Activated CD8-positive, alpha-beta memory T cell treated with anti-CD3 and anti-CD28 coated beads for 1 hour (primary cell): ENCODE results near the gene RADIL.
"Not testable (repeated sequence)": the region's sequence is repeated elsewhere in the genome, so short reads cannot be mapped to it uniquely, and the experiment has no call there.

Experiments
- DNase-seq, 2 donors: peaks; one replicate each; pipeline ENCODE4 v3.0.0-alpha.2; 2020; ENCODE audit warnings: low read depth in 1 of 2; ENCODE audit errors: extremely low read depth in 1 of 2

The RADIL gene

GRCh38 chr7:4815609-4816418, 67.7 kb downstream of the RADIL start:
- DNase-seq = no peak

GRCh38 chr7:4815121-4815520, 68.4 kb downstream of the RADIL start:
- no peak for DNase-seq

DNA sequence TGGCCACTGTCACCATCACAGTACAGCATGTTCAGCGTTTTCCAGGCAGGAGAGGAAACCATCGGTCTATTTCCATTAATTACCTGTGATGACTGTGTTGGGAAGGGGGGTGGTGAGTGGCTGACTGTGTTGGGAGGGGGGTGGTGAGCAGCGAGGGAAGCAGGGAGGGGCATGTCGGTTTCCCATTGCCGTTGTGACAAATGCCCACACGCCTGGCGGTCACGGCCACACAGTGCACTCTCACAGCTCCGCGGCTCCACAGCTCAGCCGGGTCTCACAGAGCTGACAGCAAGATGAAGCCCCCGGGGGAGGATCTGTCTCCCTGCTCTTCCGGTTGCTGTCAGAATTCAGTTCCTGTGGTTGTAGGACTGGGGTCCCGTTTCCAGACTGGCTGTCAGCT, 69.1 kb downstream of the RADIL start:
- DNase-seq = no peak

DNA sequence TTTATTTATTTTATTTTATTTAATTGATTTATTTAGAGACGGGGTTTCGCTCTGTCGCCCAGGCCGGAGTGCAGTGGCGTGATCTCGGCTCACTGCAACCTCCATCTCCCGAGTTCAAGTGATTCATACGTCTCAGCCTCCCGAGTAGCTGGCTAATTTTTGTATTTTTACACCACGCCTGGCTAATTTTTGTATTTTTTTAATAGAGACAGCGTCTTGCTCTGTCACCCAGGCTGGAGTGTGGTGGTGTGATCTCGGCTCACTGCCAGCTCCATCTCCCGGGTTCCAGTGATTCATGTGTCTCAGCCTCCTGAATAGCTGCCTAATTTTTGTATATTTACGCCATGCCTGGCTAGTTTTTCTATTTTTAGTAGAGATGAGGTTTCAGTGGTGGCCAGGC, 73.8 kb downstream of the RADIL start:
- DNase-seq = no peak

DNA sequence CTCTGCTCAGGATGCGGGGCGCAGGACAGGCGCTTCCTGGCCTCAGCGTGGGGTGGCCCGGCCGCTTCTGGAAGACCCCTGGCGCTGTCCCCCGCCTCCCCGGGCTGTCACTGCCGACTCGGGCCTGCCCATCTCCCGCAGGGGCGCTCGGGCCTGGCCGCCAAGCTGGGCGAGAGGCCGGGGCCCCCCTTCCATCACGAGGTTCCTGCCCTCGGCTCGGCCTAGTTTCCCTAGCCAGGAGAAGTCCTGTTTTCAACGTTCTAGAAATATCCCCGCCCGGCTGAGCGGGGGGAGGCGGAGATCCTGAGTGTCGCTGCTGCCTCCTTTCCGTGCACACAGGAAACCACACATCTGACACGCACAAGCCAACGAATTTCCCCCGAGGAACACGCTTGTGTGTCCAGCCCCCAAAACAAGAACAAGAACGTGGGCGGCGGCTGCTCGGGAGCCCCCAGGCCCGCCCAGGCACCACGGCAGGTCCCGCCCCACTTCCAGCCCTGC, 74.4 kb downstream of the RADIL start:
- no peak for DNase-seq

- DNase-seq = no peak
Observed at GRCh38 chr7:4808565-4808964, 75.0 kb downstream of the RADIL start.

DNA sequence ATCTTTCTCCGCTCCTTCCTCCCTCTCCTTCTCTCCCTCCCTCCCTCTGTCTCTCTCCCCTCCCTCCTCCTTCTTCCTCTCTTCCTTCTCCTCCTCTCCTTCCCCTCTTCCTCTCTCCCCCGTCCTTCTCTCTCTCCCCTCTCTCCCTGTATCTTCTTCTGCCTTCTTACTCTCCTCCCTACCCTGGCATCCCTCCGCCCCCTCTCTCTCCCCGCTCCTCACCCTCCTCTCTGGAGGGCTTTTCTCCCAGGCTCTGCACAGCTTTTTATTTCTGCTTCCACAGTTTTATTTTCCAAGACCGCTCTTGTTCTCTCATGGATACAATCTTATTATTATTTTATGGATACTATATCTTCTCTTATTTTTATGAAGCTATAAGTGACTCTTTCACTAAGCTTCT, 75.5 kb downstream of the RADIL start:
- no peak for DNase-seq

- DNase-seq = no peak
Observed at GRCh38 chr7:4807598-4808016, 75.9 kb downstream of the RADIL start.

DNA sequence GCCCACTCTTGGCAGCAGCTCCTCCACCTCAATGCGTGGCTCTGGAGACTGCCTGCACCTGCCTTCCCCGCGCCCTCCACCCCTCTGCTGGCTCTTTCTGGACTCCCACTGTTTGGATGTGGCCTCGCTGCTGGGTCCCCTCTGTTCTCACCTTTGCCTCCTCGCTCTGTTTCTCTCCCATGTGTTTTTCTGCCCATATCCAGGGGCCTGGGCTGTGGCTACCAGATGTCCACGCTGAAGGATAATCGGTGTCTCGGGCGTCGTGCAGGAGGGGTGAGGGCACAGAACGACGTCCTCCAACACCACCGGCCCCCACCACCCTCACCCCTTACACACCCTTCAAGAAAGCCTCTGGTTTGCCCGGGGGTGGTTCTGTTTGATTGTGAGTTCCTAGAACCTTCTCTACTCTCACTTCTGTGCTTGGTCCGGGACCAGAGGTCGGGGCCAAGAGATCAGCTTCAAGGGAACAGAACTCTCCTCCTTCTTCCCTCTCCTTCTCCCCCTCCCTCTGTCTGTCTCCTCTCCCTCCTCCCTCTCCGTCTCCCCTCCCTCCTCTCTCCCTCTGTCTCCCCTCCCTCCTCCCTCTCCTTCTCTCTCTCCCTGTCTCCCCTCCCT, 76.4 kb downstream of the RADIL start:
- no peak for DNase-seq

DNA sequence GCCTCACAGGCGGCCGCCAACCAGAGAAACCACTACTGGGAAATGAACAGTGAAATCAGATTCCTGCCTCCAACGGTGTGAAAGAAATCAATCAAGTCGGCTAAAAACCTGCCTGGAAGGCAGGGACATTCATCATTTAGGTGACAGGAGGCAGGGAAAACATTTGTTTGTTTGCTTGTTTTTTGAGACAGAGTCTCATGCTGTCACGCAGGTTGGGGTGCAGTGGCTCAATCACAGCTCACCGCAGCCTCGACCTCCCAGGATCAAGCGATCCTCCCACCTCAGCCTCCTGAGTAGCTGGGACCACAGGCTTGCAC, 77.6 kb downstream of the RADIL start:
- DNase-seq = no peak

GRCh38 chr7:4805110-4805983, 78.2 kb downstream of the RADIL start:
- no peak for DNase-seq

DNA sequence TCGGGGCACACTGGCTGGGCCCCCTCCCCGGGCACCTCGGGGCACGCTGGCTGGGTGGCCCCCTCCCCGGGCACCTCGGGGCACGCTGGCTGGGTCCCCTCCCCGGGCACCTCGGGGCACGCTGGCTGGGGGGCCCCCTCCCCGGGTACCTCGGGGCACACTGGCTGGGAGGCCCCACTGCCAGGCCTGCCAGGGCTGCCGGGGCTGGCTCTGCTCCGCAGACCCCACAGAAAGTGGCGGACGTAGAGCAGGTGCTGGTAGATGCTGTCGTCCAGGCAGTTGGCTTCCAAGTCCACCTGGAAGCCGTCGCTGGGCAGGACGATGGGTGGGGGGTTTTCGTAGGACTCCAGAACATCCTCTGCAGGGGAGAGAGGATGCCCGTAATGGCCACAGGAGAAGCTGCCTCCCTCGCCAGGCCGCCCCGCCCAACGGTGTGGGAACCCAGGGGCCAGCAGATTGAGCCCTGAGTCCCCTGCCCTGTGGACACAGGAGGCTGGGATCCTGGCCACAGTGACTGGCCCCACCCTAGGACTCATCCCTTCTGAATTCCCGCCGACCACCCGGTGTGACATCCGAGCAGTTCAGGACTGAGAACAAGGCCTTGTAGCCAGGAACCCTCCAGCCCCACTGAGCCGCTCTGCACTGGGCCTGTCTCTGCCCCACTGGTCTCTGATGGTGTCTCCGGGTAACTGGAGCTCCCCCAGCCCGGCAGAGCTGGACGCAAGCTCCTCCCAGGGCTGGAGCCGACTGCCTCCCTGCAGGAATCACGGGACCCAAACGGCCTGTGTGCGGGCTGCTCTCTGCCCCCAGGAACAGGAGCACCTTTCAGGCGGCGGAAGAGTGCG, 79.9 kb downstream of the RADIL start:
- no peak for DNase-seq

DNA sequence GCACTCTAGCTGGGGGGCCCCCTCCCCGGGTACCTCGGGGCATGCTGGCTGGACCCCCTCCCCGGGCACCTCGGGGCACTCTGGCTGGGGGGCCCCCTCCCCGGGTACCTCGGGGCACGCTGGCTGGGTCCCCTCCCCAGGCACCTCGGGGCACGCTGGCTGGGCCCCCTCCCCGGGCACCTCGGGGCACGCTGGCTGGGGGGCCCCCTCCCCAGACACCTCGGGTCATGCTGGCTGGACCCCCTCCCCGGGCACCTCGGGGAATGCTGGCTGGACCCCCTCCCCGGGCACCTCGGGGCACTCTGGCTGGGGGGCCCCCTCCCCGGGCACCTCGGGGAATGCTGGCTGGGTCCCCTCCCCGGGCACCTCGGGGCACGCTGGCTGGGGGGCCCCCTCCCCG, 80.9 kb downstream of the RADIL start:
- DNase-seq = not testable (repeated sequence)

- DNase-seq = no peak
Observed at GRCh38 chr7:4801839-4802231, 81.7 kb downstream of the RADIL start.

DNA sequence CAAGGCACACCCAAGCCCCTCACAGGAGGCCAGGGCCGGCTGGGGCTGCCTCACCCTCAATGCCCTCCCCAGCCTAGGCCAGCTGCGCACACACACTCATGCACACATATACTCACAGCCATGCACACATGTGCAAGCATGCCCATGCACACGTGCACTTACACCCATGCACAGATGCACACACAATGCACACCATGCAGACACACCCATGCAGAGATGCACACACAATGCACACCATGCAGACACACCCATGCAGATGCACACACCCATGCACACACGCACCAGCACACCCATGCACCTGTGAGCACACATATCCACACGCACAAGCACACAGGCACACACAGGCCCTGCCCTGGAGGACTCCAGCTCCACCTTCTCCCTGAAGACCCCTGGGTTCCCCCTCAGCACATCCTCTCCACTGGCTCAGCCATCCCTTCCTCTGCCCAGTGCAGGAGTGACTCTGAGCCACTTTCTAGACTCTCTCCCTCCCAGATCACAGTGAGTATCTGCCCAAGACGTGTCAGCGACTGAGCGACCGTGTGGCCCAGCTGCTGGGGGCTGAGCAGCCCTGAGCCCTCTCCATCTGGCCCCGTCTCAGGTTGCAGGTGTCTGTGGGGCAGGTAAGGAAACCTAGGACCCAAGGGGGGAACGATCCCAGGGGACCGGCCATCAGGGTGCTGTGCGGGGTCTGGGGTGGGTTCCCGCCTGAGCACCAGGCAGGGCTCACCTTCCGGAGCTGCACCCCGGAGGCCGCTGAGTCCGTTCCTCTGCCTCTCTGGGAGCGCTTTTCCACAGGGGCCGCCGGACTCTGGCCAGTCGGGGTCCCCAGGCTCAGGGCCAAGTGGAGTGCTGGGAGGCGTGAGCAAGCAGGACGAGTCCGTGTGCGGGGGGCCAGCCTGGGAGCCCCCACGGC, 82.3 kb downstream of the RADIL start:
- no peak for DNase-seq

- no peak for DNase-seq
Observed at GRCh38 chr7:4800487-4800886, 83.0 kb downstream of the RADIL start.

DNA sequence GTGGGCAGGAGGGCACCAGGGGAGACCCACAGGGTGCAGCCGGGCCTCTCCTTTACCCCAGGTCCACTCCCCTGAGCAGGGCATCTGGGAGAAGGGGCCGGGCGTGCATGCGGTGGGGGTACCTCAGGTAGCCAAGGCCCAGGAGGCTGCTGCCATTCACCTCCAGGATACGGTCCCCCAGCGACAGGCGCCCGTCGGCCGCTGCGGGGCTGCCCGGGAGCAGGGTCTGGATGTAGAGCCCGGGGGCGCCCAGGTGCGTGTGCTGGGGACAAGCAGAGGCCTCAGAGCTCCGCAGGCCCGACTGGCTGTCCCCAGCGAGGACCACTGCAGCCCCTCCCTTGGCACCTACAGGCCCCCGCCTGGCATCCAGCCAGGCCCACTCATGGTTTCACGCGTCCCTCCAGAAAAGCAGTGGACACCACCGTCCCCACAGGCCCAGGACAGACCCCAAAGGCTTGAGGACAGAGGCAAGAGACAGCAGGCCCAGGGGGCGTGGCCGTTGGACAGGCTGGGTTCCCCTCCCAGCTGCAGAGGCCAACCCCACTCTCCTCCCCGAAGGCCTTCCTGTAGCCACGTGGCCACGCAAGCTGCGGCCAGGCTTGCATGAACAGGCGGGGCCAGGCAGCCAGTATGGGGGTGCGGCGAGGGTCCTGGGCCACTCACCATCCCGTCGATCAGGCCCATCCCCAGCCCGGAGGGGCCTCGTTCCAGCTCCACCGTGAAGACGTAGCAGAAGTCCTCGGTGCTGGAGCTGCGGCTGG, 83.8 kb downstream of the RADIL start:
- no peak for DNase-seq

- no peak for DNase-seq
Observed at GRCh38 chr7:4798706-4799235, 84.7 kb downstream of the RADIL start.
